Bronchial epithelial cell (primary cell): ENCODE results near the gene MECR. TPM values are rescaled to one million over a fixed set of nuclear protein-coding genes. Genes with fewer than 3 reads are reported as not detected.

Experiments used
- DNase-seq: peaks from one replicate; pipeline ENCODE4 v3.0.0-alpha.2; 2010; ENCODE audit warnings: low read depth
- FAIRE-seq: peaks from 2 replicates; lab custom pipeline; 2011; peaks lifted over from hg19 to GRCh38; lab: Jason Lieb, UNC
- H3K27me3 ChIP-seq: 2 replicates; pipeline ENCODE4 v1.5.1; 2011; ENCODE audit warnings: low read length; ENCODE audit not compliant: control insufficient read depth, insufficient read depth
- H3K36me3 ChIP-seq: 2 replicates; pipeline ENCODE4 v1.5.1; 2011; ENCODE audit warnings: low read length; ENCODE audit not compliant: control insufficient read depth, insufficient read depth
- H3K4me3 ChIP-seq: 2 replicates; pipeline ENCODE4 v1.5.1; 2011; ENCODE audit warnings: mild to moderate bottlenecking, low read depth, low read length, control low read depth
- CTCF ChIP-seq: IDR thresholded peaks from 2 replicates; pipeline ENCODE4 v1.5.1; 2011; ENCODE audit warnings: mild to moderate bottlenecking, moderate library complexity, low read length, control low read depth, inconsistent platforms; ENCODE audit not compliant: insufficient read depth, severe bottlenecking
- total RNA-seq: library from RNA; depleted of rRNA; stranded (reverse); fragments of >200 nt; gene quantifications from 2 replicates; pipeline ENCODE4 v1.2.1, GENCODE V29; 2014

MECR gene
- total RNA-seq, 1 donor from 2014 or later, result 28.2 TPM

- H3K36me3 ChIP-seq, result peaks cover 22% of the 10 kb centered on the region
- DNase-seq, result no peak
- no peak overlapping the region for H3K4me3 ChIP-seq
- H3K27me3 ChIP-seq, result no peaks in the 10 kb centered on the region
- TF ChIP-seq CTCF, result no peak
- no peak for FAIRE-seq
Measured at GRCh38 chr1:29208442-29208841, 22.3 kb downstream of the MECR start.

GRCh38 chr1:29202584-29203340, 28.0 kb downstream of the MECR start:
- peak; percentile 94 for TF ChIP-seq CTCF
- no peaks in the 10 kb centered on the region for H3K27me3 ChIP-seq
- FAIRE-seq, result peak; percentile 99
- H3K4me3 ChIP-seq, result no peak overlapping the region
- DNase-seq, result peak; percentile 97
- H3K36me3 ChIP-seq, result peaks cover 28% of the 10 kb centered on the region

GRCh38 chr1:29202053-29202452, 28.7 kb downstream of the MECR start:
- Histone ChIP-seq H3K27me3 (no peaks in the 10 kb centered on the region), H3K4me3 (no peak overlapping the region), H3K36me3 (peaks cover 28% of the 10 kb centered on the region)
- FAIRE-seq (no peak), DNase-seq (no peak)
- no peak for TF ChIP-seq CTCF

- no peak for FAIRE-seq
- no peak for DNase-seq
Measured at GRCh38 chr1:29201595-29202051, 29.1 kb downstream of the MECR start.

GRCh38 chr1:29200906-29201594, 29.7 kb downstream of the MECR start:
- no peak for DNase-seq
- Histone ChIP-seq H3K27me3 (no peaks in the 10 kb centered on the region), H3K36me3 (peaks cover 23% of the 10 kb centered on the region), H3K4me3 (no peak overlapping the region)
- no peak for TF ChIP-seq CTCF
- FAIRE-seq, result no peak

More at GRCh38 chr1:29201595-29202051, 29.1 kb downstream of the MECR start:
- peaks cover 28% of the 10 kb centered on the region for H3K36me3 ChIP-seq
- H3K27me3 ChIP-seq, result no peaks in the 10 kb centered on the region
- TF ChIP-seq CTCF, result no peak
- no peak overlapping the region for H3K4me3 ChIP-seq
